HCT116 (cell line): ENCODE data around the gene RECK. TPM values are rescaled to one million over a fixed set of nuclear protein-coding genes. Genes with fewer than 3 reads are reported as not detected.

Experiments
- ATAC-seq: fragments of 200-7000 bp; cut with Tn5 transposase; 2 replicates; pipeline ENCODE4 v1.9.1; 2020; ENCODE audit warnings: mild to moderate bottlenecking, moderate library complexity
- BruUV-seq: library from RNA; stranded (reverse); fragments of 400-500 nt; replicated peaks from 2 replicates; lab custom pipeline; 2021; lab: Mats Ljungman, UMichigan
- CTCF ChIA-PET: fragments of 300-600 bp; sonication (Branson Sonifier 250); formaldehyde crosslinking; loops from one replicate; lab custom pipeline; 2021; ENCODE audit warnings: antibody characterized with exemption; lab: Charles Lee
- POLR2A ChIA-PET: fragments of 300-600, 350-600 bp; sonication (Branson Sonifier 250); formaldehyde crosslinking; loops from one replicate; lab custom pipeline; 2021; ENCODE audit warnings: antibody characterized with exemption; lab: Charles Lee
- RAD21 ChIA-PET, 2 experiments: fragments of 300-600 bp; sonication (Branson Sonifier 250); formaldehyde crosslinking; loops; one replicate each; lab custom pipeline; 2023; ENCODE audit warnings: low total read pairs in 2 of 2; ENCODE audit not compliant: uncharacterized antibody in 2 of 2, unreplicated experiment in 2 of 2, low non-redundant PET in 1 of 2; lab: Charles Lee
- DNase-seq: peaks from one replicate; pipeline ENCODE4 v3.0.0-alpha.2; 2010; ENCODE audit warnings: low read depth, low spot score
- H2AFZ ChIP-seq: fragments of 200-600 bp; shearing (Covaris generic), sonication (generic); 2 replicates; pipeline ENCODE4 v1.6.1; 2017; ENCODE audit warnings: low read depth, mixed run types, mixed read lengths, antibody characterized with exemption, low read length; ENCODE audit not compliant: poor library complexity, severe bottlenecking
- H3K27ac ChIP-seq: 2 replicates; pipeline ENCODE4 v1.5.1; 2012; ENCODE audit warnings: low read depth, low read length
- H3K27me3 ChIP-seq: fragments of 200-600 bp; sonication (generic); 2 replicates; pipeline ENCODE4 v1.6.1; 2016; ENCODE audit warnings: mixed run types, low read length, mixed read lengths; ENCODE audit not compliant: insufficient read depth
- H3K36me3 ChIP-seq, 2 experiments: fragments of 200-500 bp in 1 of 2; fragments of 200-600 bp in 1 of 2; sonication (Bioruptor generic) in 1 of 2; sonication (generic) in 1 of 2; 2 replicates each; pipeline versions ENCODE4 v1.5.1 to v1.6.1; 2014 to 2016; ENCODE audit warnings: low read length in 2 of 2, inconsistent platforms in 1 of 2, mixed read lengths in 1 of 2, mixed run types in 1 of 2; ENCODE audit not compliant: insufficient read depth in 2 of 2, control insufficient read depth in 1 of 2
- H3K4me1 ChIP-seq, 2 experiments: fragments of 200-600 bp in 1 of 2; sonication (generic) in 1 of 2; 2 replicates each; pipeline versions ENCODE4 v1.5.1 to v1.6.1; 2012 to 2017; ENCODE audit warnings: low read length in 2 of 2, inconsistent platforms in 1 of 2, mild to moderate bottlenecking in 1 of 2, mixed read lengths in 1 of 2, mixed run types in 1 of 2, moderate library complexity in 1 of 2; ENCODE audit not compliant: insufficient read depth in 2 of 2, control insufficient read depth in 1 of 2
- H3K4me2 ChIP-seq: fragments of 200-600 bp; sonication (generic); 2 replicates; pipeline ENCODE4 v1.6.1; 2017; ENCODE audit warnings: mixed run types, low read length, mixed read lengths
- H3K4me3 ChIP-seq, 2 experiments: fragments of 200-600 bp in 1 of 2; sonication (generic) in 1 of 2; replicated peaks in 1 of 2; 2 replicates each; pipeline ENCODE4 v1.5.1; 2011 to 2016; ENCODE audit warnings: low read length in 2 of 2, control low read depth in 1 of 2, low read depth in 1 of 2, mild to moderate bottlenecking in 1 of 2, mixed read lengths in 1 of 2, mixed run types in 1 of 2
- H3K79me2 ChIP-seq: fragments of 200-600 bp; sonication (generic); 2 replicates; pipeline ENCODE4 v1.6.1; 2017; ENCODE audit warnings: mild to moderate bottlenecking, mixed run types, low read length, moderate library complexity, mixed read lengths; ENCODE audit not compliant: insufficient read depth
- H3K9ac ChIP-seq: fragments of 200-600 bp; sonication (generic); 2 replicates; pipeline ENCODE4 v1.6.1; 2016; ENCODE audit warnings: low read length, mixed read lengths
- H3K9me2 ChIP-seq: fragments of 200-600 bp; sonication (generic), shearing (Covaris generic); 2 replicates; pipeline ENCODE4 v1.6.1; 2017; ENCODE audit warnings: mixed run types, mild to moderate bottlenecking, moderate library complexity; ENCODE audit not compliant: insufficient read depth
- H3K9me3 ChIP-seq, 2 experiments: fragments of 200-500 bp in 1 of 2; fragments of 200-600 bp in 1 of 2; sonication (Bioruptor generic) in 1 of 2; sonication (generic) in 1 of 2; 2 replicates each; pipeline ENCODE4 v1.6.1; 2014 to 2017; ENCODE audit warnings: low read length in 2 of 2, mixed read lengths in 2 of 2, inconsistent platforms in 1 of 2, low read depth in 1 of 2, mild to moderate bottlenecking in 1 of 2, mixed run types in 1 of 2, moderate library complexity in 1 of 2; ENCODE audit not compliant: control insufficient read depth in 1 of 2, insufficient read depth in 1 of 2
- H4K20me1 ChIP-seq: fragments of 200-600 bp; sonication (generic), shearing (Covaris generic); 2 replicates; pipeline ENCODE4 v1.6.1; 2017; ENCODE audit warnings: mixed run types, mild to moderate bottlenecking, moderate library complexity; ENCODE audit not compliant: insufficient read depth
- CEBPB ChIP-seq: IDR thresholded peaks from 2 replicates; pipeline ENCODE4 v1.6.1; 2012; ENCODE audit warnings: low read depth
- CTCF ChIP-seq, 3 experiments: fragments of 200-600 bp in 1 of 3; sonication (generic) in 1 of 3; IDR thresholded peaks in 2 of 3; conservative IDR thresholded peaks in 1 of 3; 2 replicates each; pipeline ENCODE4 v1.5.1; 2012 to 2017; ENCODE audit warnings: low read depth in 2 of 3, low read length in 2 of 3, antibody characterized with exemption in 1 of 3, borderline replicate concordance in 1 of 3, control low read depth in 1 of 3, mild to moderate bottlenecking in 1 of 3, mixed read lengths in 1 of 3, mixed run types in 1 of 3, moderate library complexity in 1 of 3; ENCODE audit not compliant: insufficient read depth in 1 of 3
- EGR1 ChIP-seq: IDR thresholded peaks from 2 replicates; pipeline ENCODE4 v1.6.1; 2012; ENCODE audit warnings: low read depth
- ELF1 ChIP-seq: IDR thresholded peaks from 2 replicates; pipeline ENCODE4 v1.6.1; 2012; ENCODE audit warnings: low read depth, borderline replicate concordance
- EZH2 ChIP-seq: fragments of 200-600 bp; sonication (generic); IDR thresholded peaks from 2 replicates; pipeline ENCODE4 v1.6.1; 2017; ENCODE audit warnings: antibody characterized with exemption, mixed run types
- EZH2phosphoT487 ChIP-seq: fragments of 200-600 bp; IDR thresholded peaks from 2 replicates; pipeline ENCODE4 v1.6.1; 2018; ENCODE audit warnings: antibody characterized with exemption, borderline replicate concordance
- FOSL1 ChIP-seq: IDR thresholded peaks from 2 replicates; pipeline ENCODE4 v1.6.1; 2012; ENCODE audit warnings: low read depth
- JUND ChIP-seq: IDR thresholded peaks from 2 replicates; pipeline ENCODE4 v1.6.1; 2012
- MAX ChIP-seq: IDR thresholded peaks from 2 replicates; pipeline ENCODE4 v1.6.1; 2012
- POLR2AphosphoS5 ChIP-seq: IDR thresholded peaks from 2 replicates; pipeline ENCODE4 v1.6.1; 2011; ENCODE audit warnings: mild to moderate bottlenecking, low read depth, low read length, moderate library complexity
- RAD21 ChIP-seq: IDR thresholded peaks from 2 replicates; pipeline ENCODE4 v1.6.1; 2012; ENCODE audit warnings: low read depth, mild to moderate bottlenecking
- SIN3A ChIP-seq: IDR thresholded peaks from 2 replicates; pipeline ENCODE4 v1.6.1; 2012; ENCODE audit warnings: low read depth
- SP1 ChIP-seq: IDR thresholded peaks from 2 replicates; pipeline ENCODE4 v1.6.1; 2012; ENCODE audit warnings: low read depth
- SRF ChIP-seq: IDR thresholded peaks from 2 replicates; pipeline ENCODE4 v1.6.1; 2012; ENCODE audit warnings: low read depth
- TCF7L2 ChIP-seq: IDR thresholded peaks from 2 replicates; pipeline ENCODE4 v1.7.0; 2011; ENCODE audit warnings: borderline replicate concordance, inconsistent platforms; ENCODE audit not compliant: insufficient read depth, insufficient read length; ENCODE audit errors: extremely low read depth
- ZNF274 ChIP-seq: fragments of 200-500 bp; sonication (Bioruptor generic); IDR thresholded peaks from 2 replicates; pipeline ENCODE4 v1.6.1; 2014; ENCODE audit warnings: mild to moderate bottlenecking, low read depth, low read length, inconsistent platforms
- intact Hi-C: fragments of 100-400 bp; cut with micrococcal nuclease; formaldehyde crosslinking; loops from 2 replicates; pipeline ENCODE4 v1.10.0; 2022
- total RNA-seq: library from RNA; stranded (reverse); gene quantifications from one replicate; pipeline ENCODE4 v1.2.1, GENCODE V29; 2021; ENCODE audit not compliant: unreplicated experiment

Gene RECK
- total RNA-seq, 1 experiment from 2014 or later, result 3.8 TPM

- ChIA-PET RAD21 (no interaction called here), POLR2A (no interaction called here)
- no TSS peak for BruUV-seq
Measured at GRCh38 chr9:36150574-36151315, 114.0 kb downstream of the RECK start.

More at GRCh38 chr9:36150574-36151315, 114.0 kb downstream of the RECK start:
- intact Hi-C loops, result no loop called here
- no peaks in the 10 kb centered on the region for H3K36me3 ChIP-seq
- no peak overlapping the region for H2AFZ ChIP-seq
- no peak overlapping the region for H3K27ac ChIP-seq
- H3K4me2 ChIP-seq, result no peak overlapping the region
- no peak for TF ChIP-seq CEBPB
- TF ChIP-seq JUND, result no peak
- TF ChIP-seq EGR1, result no peak
- no peak for TF ChIP-seq FOSL1
- TF ChIP-seq EZH2, result no peak
- TF ChIP-seq POLR2AphosphoS5, result no peak
- TF ChIP-seq RAD21, result no peak
- TF ChIP-seq SRF, result no peak
- TF ChIP-seq MAX, result no peak
- TF ChIP-seq CTCF (IDR thresholded peaks at IDR 0.05 in 2 of 3, conservative IDR thresholded peaks at IDR 0.05 in 1 of 3; ENCODE audit: borderline replicate concordance in 1 of 3, insufficient read depth in 1 of 3, low read depth in 2 of 3, low read length in 2 of 3), result no peak
- no peak for TF ChIP-seq SP1
- no peak for TF ChIP-seq ZNF274
- TF ChIP-seq TCF7L2, result no peak
- no peak for TF ChIP-seq ELF1
- TF ChIP-seq EZH2phosphoT487, result no peak
- no peak for TF ChIP-seq SIN3A
- H3K9me2 ChIP-seq, result no peaks in the 10 kb centered on the region
- no peak overlapping the region for H3K9ac ChIP-seq
- ATAC-seq (no peak), DNase-seq (no peak)
- H3K4me3 ChIP-seq, result no peak overlapping the region
- no peaks in the 10 kb centered on the region for H3K27me3 ChIP-seq
- H3K9me3 ChIP-seq, result peaks cover 0 to 3% of the 10 kb centered on the region in 2 experiments; a peak in 1 of 4 replicates
- CTCF ChIA-PET, result no interaction called here
- peaks cover 7 to 12% of the 10 kb centered on the region in 2 experiments for H3K4me1 ChIP-seq
- no peaks in the 10 kb centered on the region for H3K79me2 ChIP-seq
- H4K20me1 ChIP-seq, result no peaks in the 10 kb centered on the region
